Panc1 (cell line): ENCODE measurements around the gene VCPKMT. TPM values are rescaled to one million over a fixed set of nuclear protein-coding genes. Genes with fewer than 3 reads are reported as not detected.

Source experiments
- ATAC-seq: fragments of 200-7000 bp; cut with Tn5 transposase; 2 replicates; pipeline ENCODE4 v1.9.1; 2020; ENCODE audit warnings: mild to moderate bottlenecking, moderate library complexity
- BruUV-seq: library from RNA; stranded (reverse); fragments of 400-500 nt; replicated peaks from 2 replicates; lab custom pipeline; 2021; lab: Mats Ljungman, UMichigan
- CTCF ChIA-PET: fragments of 300-600 bp; sonication (Branson Sonifier 250); formaldehyde crosslinking; loops from one replicate; lab custom pipeline; 2022; ENCODE audit warnings: antibody characterized with exemption; lab: Charles Lee
- POLR2A ChIA-PET: fragments of 300-600 bp; sonication (Branson Sonifier 250); formaldehyde crosslinking; loops from one replicate; lab custom pipeline; 2022; ENCODE audit warnings: antibody characterized with exemption; lab: Charles Lee
- DNase-seq: peaks from one replicate; pipeline ENCODE4 v3.0.0-alpha.2; 2010; ENCODE audit warnings: low read depth, low spot score
- H3K27ac ChIP-seq: 2 replicates; pipeline ENCODE4 v1.5.1; 2011; ENCODE audit warnings: mild to moderate bottlenecking, low read length, inconsistent platforms
- H3K27me3 ChIP-seq: fragments of 200-500 bp; sonication (Bioruptor generic); 2 replicates; pipeline ENCODE4 v1.6.0; 2014; ENCODE audit warnings: low read length, inconsistent platforms; ENCODE audit not compliant: control insufficient read depth, insufficient read depth
- H3K36me3 ChIP-seq: fragments of 200-500 bp; sonication (Bioruptor generic); 2 replicates; pipeline ENCODE4 v1.5.1; 2014; ENCODE audit warnings: inconsistent platforms, mild to moderate bottlenecking, low read length, moderate library complexity; ENCODE audit not compliant: control insufficient read depth, insufficient read depth
- H3K4me1 ChIP-seq: 2 replicates; pipeline ENCODE4 v1.5.1; 2011; ENCODE audit warnings: inconsistent platforms, mild to moderate bottlenecking, low read length, moderate library complexity; ENCODE audit not compliant: control insufficient read depth, insufficient read depth
- H3K4me3 ChIP-seq, 2 experiments: 2 replicates each; pipeline ENCODE4 v1.5.1; 2011 to 2012; ENCODE audit warnings: low read depth in 2 of 2, low read length in 2 of 2, mild to moderate bottlenecking in 2 of 2, inconsistent platforms in 1 of 2, moderate library complexity in 1 of 2
- H3K9me3 ChIP-seq: fragments of 200-500 bp; sonication (Bioruptor generic); 2 replicates; pipeline ENCODE4 v1.5.1; 2014; ENCODE audit warnings: low read depth, mild to moderate bottlenecking, inconsistent platforms, low read length, moderate library complexity; ENCODE audit not compliant: control insufficient read depth, insufficient read depth
- CTCF ChIP-seq: fragments of 450-650 bp; IDR thresholded peaks from 2 replicates; pipeline ENCODE4 v1.5.1; 2017; ENCODE audit warnings: mild to moderate bottlenecking
- POLR2AphosphoS5 ChIP-seq: IDR thresholded peaks from 2 replicates; pipeline ENCODE4 v1.6.1; 2012; ENCODE audit warnings: mild to moderate bottlenecking, low read depth, low read length, moderate library complexity
- REST ChIP-seq, 2 experiments: IDR thresholded peaks; 2 replicates each; pipeline ENCODE4 v1.6.1; 2011 to 2012; ENCODE audit warnings: low read depth in 2 of 2, control low read depth in 1 of 2, low read length in 1 of 2, mild to moderate bottlenecking in 1 of 2, moderate library complexity in 1 of 2; ENCODE audit not compliant: insufficient read depth in 1 of 2
- SIN3A ChIP-seq: IDR thresholded peaks from 2 replicates; pipeline ENCODE4 v1.6.1; 2012; ENCODE audit warnings: low read depth, mild to moderate bottlenecking, low read length, moderate library complexity, borderline replicate concordance; ENCODE audit not compliant: insufficient read depth
- TCF7L2 ChIP-seq: IDR thresholded peaks from 2 replicates; pipeline ENCODE4 v1.6.1; 2011; ENCODE audit warnings: mild to moderate bottlenecking, low read depth, low read length, inconsistent platforms
- in situ Hi-C: cut with HindIII; loops from 2 replicates; pipeline ENCODE4 v1.10.0; 2016; ENCODE audit warnings: low sequenced_read_pairs, low pct_unique_long_range_greater_than_20kb
- intact Hi-C: fragments of 100-400 bp; cut with micrococcal nuclease; formaldehyde crosslinking; loops from one replicate; pipeline ENCODE4 v1.10.0; 2022; ENCODE audit not compliant: unreplicated experiment
- total RNA-seq: library from RNA; stranded (reverse); gene quantifications from one replicate; pipeline ENCODE4 v1.2.1, GENCODE V29; 2021; ENCODE audit not compliant: unreplicated experiment

The VCPKMT gene
- total RNA-seq, 1 experiment from 2014 or later = 6.1 TPM

GRCh38 chr14:50086321-50086711 is 30.1 kb downstream of the VCPKMT start:
- no peaks in the 10 kb centered on the region for H3K36me3 ChIP-seq
- no peak overlapping the region for H3K27ac ChIP-seq
- no peaks in the 10 kb centered on the region for H3K9me3 ChIP-seq
- POLR2A ChIA-PET = no interaction called here
- intact Hi-C loops (no loop called here), in situ Hi-C loops (no loop called here)
- H3K27me3 ChIP-seq = no peaks in the 10 kb centered on the region
- no TSS peak for BruUV-seq
- CTCF ChIA-PET = no interaction called here
- no peaks in the 10 kb centered on the region; the same call in 1 of the 2 replicates for H3K4me1 ChIP-seq
- TF ChIP-seq REST (IDR thresholded peaks at IDR 0.05; ENCODE audit: insufficient read depth in 1 of 2, low read depth in 2 of 2, low read length in 1 of 2) (no peak), SIN3A (no peak), CTCF (no peak), TCF7L2 (no peak), POLR2AphosphoS5 (no peak)
- ATAC-seq (no peak), DNase-seq (no peak)
- H3K4me3 ChIP-seq = no peak overlapping the region

GRCh38 chr14:50085570-50086320 is 30.6 kb downstream of the VCPKMT start:
- H3K36me3 ChIP-seq = no peaks in the 10 kb centered on the region
- H3K27ac ChIP-seq = no peak overlapping the region
- DNase-seq (no peak), ATAC-seq (no peak)
- no peak overlapping the region for H3K4me3 ChIP-seq
- in situ Hi-C loops = no loop called here
- no peaks in the 10 kb centered on the region for H3K27me3 ChIP-seq
- BruUV-seq = no TSS peak
- H3K4me1 ChIP-seq = no peaks in the 10 kb centered on the region; the same call in 1 of the 2 replicates
- CTCF ChIA-PET = no interaction called here
- POLR2A ChIA-PET = no interaction called here
- TF ChIP-seq POLR2AphosphoS5 (no peak), SIN3A (no peak), CTCF (no peak), REST (IDR thresholded peaks at IDR 0.05; ENCODE audit: insufficient read depth in 1 of 2, low read depth in 2 of 2, low read length in 1 of 2) (no peak), TCF7L2 (no peak)
- H3K9me3 ChIP-seq = no peaks in the 10 kb centered on the region
- intact Hi-C loops = no loop called here
